HS-27A (cell line): ENCODE results near the gene FAM177B.

Experiments used
- DNase-seq: peaks from one replicate; pipeline ENCODE4 v3.0.0-alpha.2; 2012; ENCODE audit warnings: low read depth, missing footprints

Gene FAM177B

DNA sequence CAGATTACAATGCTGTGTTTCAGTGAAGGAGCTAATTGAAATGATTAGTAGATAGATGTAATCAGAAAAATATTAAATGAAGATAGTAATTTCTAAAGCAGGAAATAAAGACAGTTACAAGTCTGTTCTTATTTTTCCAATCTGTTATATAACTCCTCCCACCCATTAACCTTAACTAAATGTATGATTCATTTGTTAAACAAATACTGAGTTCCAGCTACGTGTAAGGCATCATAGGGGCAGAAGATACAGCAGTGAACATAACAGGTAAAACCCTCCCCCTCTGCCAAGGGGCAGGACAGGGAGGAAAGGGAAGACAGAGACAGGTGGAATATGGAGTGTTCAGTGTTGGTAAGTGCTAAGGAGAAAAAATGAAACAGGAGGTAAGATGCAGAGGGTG is at the start of gene FAM177B:
FAM177B (plus strand) TSS at position 231 of the 400 bp plus-strand sequence. CDS start 9,344 bp downstream, outside the sequence.
- no peak for DNase-seq

- DNase-seq: no peak
Measured at GRCh38 chr1:222691016-222691415, 46.0 kb upstream of the FAM177B start.

GRCh38 chr1:222694927-222695326 is 42.1 kb upstream of the FAM177B start:
- DNase-seq: no peak

DNA sequence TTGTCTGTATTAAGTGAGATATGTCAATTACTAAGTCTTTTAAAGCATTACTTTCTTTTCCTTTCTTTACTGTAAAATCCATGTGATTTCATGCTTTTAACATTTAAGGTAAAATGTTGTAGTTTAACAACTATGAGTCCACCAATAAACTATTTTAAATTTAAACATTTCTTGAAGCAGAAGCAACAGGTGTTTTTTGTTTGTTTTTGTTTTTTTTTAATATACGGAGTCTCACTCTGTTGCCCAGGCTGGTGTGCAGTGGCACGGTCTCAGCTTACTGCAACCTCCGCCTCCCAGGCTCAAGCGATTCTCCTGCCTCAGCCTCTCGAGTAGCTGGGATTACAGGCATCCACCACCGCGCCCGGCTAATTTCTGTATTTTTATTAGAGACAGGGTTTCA is 40.3 kb upstream of the FAM177B start:
- no peak for DNase-seq

DNA sequence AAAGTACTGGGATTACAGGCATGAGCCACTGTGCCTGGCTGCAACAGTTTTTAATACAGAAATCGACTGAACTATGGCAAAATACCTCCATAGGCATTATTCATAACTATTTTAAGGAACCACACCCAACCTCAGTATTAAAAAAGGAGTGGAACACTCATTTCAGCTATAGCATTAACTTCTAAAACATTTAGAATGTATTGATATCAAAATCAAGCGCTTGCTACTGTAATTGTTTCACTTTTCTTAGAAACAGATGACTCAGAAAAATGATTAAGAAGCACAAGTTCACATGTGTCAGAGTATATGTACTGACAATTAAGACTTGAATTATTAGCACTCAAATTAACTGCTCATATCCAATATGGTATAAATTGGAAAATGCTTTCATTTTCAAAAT is 39.8 kb upstream of the FAM177B start:
- no peak for DNase-seq

GRCh38 chr1:222697826-222698225 is 39.2 kb upstream of the FAM177B start:
- no peak for DNase-seq

DNA sequence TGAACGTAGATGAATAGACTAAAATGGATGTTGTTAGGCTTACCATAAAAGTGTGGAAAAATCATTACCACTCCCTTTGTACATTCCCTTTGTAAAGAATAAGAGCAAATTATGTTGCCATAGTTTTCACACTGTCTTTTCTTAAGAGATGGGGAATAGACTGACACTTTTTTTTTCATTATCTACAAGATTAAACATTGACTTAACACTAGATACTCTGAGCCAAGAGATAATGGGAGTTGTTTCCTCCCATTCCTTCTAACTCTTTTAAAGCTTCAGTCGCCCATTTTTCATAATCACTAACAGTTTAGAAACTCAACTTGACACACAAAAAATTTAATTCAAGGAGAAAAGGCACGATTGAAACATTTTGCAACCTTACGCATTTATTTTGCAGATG is 34.8 kb upstream of the FAM177B start:
- DNase-seq: no peak

- no peak for DNase-seq
Measured at GRCh38 chr1:222704260-222704659, 32.7 kb upstream of the FAM177B start.

DNA sequence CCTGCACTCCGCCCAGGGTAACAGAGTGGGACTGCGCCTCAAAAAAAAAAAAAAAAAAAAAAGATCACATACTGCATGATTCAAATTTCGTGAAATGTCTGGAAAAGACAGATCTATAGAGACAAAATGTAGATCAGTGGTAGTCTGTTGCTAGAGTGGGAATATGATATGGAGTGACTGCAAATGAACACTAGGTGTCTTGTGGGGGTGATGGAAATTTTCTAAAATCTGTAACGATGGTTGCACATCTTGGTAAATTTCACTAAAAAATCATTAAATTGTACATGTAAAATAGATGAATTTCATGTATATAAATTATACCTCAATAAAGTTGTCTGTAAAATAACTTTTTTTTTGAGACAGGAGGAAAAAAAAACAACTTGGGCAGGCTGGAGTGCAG is 30.2 kb upstream of the FAM177B start:
- DNase-seq: no peak

GRCh38 chr1:222709700-222710153 is 27.3 kb upstream of the FAM177B start:
- no peak for DNase-seq

DNA sequence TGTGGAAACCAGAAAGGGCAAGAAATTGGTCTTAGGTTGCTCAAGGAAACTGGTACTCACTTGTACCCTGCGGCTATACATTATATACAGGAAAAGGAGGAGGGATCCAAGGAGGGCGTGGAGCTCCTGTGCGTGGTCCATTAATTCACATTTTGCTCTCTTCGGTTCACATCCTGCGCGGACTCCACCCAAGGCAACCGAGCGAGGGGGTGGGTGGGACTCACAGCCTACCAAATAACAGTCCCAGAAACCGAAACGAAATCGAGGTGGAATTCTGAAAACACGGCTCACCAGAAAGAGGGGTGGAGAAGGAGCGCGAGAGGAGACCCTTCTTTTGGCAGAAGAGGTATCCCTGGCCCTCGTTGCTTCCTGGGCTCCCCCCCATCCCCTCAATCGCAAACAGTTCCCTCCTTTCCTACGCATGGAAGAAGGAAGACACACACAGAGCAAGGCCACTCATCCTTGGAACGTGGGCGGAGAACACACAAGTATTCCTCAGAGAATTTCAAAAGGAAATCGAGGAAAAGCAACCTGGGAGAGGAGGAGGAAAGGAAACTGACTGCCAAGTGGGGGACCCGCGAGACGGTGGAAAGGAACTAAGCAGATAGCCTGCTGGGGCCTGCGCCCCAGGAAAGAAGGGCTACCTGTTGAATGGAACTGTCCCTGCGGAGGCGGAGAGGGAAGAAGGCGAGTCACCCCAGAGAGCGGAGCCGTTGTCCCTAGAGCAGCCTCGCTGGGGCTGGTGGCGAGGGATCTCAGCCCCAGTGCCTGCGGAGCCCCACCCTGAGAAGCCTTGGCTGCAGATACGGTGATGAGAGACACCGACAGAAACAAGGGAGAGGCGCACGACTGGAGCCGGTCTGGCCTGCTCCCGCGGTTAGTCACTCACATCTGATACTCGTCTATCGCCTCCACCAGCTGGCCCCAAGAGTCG is 25.4 kb upstream of the FAM177B start:
- DNase-seq: peak; percentile 26

DNA sequence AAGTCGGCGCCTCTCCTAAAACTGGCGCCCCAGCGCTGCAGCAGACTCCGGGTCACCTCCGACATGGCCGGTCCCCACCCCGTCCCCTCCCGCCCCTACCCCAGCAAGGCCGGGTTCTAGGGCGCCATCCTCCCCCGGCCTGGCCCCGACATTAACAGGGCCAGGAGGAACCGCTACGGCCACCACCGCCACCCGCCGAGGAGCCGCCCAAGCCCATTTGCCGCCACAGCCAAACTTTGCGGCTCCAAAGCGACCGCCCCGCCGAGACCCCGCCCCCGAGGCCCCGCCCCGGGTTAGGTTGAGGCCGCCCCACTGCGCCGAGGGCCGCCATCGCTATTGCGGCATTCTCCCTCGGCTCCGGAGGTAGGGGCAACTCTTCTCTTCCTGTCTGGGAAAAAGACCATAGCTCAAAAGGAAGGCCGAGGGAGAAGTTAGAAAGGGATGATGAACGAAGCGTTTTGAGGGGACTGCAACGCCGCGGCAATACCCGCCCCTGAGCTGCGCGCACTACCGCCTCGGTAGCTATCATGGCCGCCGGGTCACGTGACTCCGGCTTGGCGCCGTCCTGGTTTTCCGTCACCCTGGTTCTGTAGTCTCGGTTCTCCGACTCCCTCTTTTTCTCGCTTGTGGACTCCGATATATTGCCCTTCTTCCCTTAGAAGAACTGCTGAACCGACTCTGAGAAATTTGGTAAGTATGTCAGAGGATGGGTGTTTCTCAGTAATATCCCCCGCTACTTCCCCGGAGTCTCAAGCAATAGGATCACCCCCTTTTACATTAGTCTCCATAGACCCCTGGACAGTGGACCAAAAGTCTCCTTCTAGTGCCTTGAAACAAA is 24.5 kb upstream of the FAM177B start, which contains the start of the genes AIDA and BROX:
AIDA (minus strand) TSS at position 239 of the 838 bp plus-strand sequence; CDS start at position 65, 174 bp downstream.
BROX (plus strand) TSS at position 312 of the 838 bp plus-strand sequence. CDS start 3,136 bp downstream, outside the sequence.
- DNase-seq: peak; percentile 65

GRCh38 chr1:222713091-222713961 is 23.7 kb upstream of the FAM177B start:
- DNase-seq: peak; percentile 79

GRCh38 chr1:222716393-222716792 is 20.6 kb upstream of the FAM177B start:
- DNase-seq: no peak

DNA sequence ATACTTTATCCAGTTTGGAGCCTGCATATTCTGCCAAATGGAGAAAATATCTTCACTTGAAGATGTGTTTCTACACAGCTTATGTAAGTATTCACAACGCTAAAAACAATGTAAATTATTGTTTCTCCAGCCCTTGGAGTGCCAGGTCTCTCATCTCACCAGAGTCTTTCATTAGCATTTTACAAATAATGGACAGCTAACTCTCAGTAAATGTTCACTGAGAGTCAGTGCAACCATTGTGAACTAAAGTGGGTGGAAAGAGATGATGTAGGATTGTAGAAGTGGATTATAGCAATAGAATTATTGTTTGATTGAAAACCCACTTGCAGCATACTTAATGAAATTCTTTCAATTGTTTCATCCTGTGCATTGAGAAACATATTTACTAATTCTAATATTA is 8.3 kb upstream of the FAM177B start:
- no peak for DNase-seq

DNA sequence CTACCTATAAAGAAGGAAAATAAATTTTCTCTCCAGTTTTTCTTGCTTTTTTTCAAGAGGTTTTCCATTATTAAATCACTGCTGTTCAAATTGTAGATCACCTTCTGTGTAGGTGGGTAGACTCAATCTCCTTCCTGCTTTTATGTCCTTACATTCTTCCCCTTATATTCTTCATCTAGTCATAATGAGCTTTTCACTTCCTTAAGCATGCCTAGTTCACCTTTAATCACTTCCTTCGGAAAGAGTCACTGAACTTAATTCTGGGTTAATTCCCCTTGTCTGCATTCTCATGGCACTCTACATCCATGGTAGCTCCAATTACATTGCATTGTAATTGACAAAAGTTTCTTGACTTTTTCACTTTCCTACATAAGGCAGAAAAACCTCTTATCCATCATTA is 6.1 kb upstream of the FAM177B start:
- DNase-seq: no peak

DNA sequence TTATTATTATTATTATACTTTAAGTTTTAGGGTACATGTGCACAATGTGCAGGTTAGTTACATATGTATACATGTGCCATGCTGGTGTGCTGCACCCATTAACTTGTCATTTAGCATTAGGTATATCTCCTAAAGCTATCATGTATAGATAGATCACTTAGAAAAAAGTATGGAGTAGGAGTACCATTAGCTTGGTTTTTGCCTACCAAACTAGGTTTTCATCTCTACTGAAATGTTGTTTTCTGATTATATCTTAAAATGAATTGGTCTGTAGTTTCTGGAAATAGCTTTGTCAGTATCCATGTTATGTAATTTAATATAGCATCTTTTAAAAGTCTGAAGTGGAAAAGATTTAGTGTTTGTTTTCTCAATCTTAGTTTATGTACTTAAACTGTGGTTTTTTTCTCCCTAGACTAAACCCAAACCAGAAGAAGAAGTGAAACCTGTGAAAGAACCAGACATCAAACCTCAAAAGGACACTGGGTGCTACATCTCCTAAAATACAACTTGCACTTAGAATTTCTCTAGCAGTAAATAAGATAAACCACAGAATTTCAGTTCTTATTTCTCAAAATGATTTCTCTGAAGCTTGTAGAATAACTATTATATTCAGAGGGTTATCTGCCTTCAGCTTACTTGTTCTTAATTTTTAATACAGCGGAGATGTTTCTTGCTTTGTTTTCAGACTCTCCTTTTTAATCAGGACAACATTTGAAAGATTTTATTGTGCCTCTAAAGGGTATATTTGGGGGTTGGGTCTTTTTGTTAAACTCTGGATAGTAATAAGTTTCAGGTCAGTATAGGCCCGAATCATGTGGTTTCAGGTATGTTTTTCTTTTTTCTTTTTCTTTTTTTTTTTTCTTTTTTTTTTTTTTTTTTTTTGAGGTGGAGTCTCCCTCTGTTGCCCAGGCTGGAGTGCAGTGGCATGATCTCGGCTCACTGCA is 4.5 kb upstream of the FAM177B start:
- no peak for DNase-seq

DNA sequence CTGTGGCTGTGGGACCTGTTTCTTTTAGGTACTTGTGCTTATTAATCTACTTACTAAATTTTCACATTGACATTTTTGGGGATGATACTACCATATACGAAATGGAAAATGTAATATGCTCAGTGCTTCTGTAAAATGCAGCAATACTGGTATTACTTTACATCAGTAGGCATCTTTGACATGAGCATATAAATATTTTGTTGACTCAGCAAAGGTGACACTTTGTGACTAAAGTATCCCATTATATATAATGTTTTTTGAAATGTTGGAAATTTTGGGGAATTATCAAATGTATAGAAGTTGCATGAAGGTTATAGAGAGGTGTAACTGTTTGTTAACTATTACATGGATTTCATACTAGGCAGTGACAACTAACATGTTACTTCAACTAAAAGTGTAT is 2.3 kb upstream of the FAM177B start:
- DNase-seq: no peak

- DNase-seq: no peak
Measured at GRCh38 chr1:222736470-222736869, 532 bp upstream of the FAM177B start.

DNA sequence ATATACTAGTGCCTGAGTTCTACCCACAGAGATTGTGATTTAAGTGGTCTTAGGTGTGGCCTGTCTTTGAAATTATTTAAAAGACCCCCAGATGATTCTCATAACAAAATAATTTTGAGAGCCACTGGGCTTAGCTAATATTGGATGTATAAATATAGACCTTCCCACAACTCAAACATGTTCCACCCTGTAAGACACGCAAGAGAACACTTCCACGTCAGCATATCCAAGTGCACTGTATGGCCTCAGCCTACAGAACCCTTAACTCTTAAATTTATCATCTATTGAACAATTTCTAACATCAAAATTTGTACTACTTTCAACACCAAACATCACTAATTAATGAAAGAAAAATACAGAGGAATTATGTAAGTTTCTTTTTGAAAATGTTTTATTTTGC is 2.5 kb downstream of the FAM177B start:
- no peak for DNase-seq
